ENCODE data around the gene ZDHHC22. TPM values are rescaled to one million over a fixed set of nuclear protein-coding genes. Genes with fewer than 3 reads are reported as not detected.

ZDHHC22 gene
- total RNA-seq, 1 donor from 2014 or later: not detected

- H3K27ac ChIP-seq: peak overlapping the region; percentile 40
Measured at GRCh38 chr14:77086951-77087350, 54.6 kb downstream of the ZDHHC22 start.

DNA sequence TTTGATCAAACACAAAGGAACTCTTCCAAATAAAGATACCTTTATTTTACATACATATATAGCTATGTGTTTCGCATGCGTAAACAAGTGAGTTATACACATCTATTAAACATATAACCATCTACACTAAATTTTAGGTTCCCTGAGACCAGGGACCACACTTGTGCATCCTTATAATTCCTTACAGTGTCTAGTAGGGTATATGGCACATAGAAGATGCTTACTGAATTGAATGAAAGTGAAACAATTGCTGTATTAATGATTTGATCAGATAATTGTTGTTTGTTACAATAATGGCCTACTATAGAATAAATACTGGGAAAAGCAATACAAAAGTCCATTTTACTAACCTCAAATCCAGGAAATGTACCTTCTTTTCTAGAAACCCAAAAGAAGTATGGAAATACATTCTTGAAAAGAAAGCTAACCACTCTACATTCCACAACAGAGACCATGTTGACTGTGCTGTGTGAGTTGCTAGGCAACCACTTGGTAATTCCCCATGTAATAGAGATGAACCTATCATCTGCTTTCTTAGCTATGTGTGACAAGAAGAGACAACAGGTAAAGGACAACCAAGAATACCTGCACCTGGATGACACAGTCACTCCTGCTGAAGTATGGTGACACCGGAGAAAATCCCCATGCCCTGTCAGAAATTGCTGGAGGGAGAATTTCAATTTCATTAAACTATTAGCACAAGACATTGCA, 55.4 kb downstream of the ZDHHC22 start:
- TF ChIP-seq CTCF (IDR thresholded peaks at IDR 0.05): no peak
- Histone ChIP-seq H3K27ac (peak overlapping the region; percentile 40), H3K4me1 (no peaks in the 10 kb centered on the region), H3K9me3 (no peaks in the 10 kb centered on the region), H3K4me3 (no peak overlapping the region), H3K36me3 (no peaks in the 10 kb centered on the region), H3K27me3 (no peaks in the 10 kb centered on the region)
- DNase-seq: no peak
- ATAC-seq: peak; percentile 71
- intact Hi-C loops (cut with DNase I): no loop called here

More at GRCh38 chr14:77086951-77087350, 54.6 kb downstream of the ZDHHC22 start:
- no peak overlapping the region for H3K4me3 ChIP-seq
- H3K4me1 ChIP-seq: no peaks in the 10 kb centered on the region
- intact Hi-C loops (cut with DNase I): no loop called here
- DNase-seq (no peak), ATAC-seq (no peak)
- no peaks in the 10 kb centered on the region for H3K36me3 ChIP-seq
- H3K9me3 ChIP-seq: no peaks in the 10 kb centered on the region
- no peaks in the 10 kb centered on the region for H3K27me3 ChIP-seq
- TF ChIP-seq CTCF (IDR thresholded peaks at IDR 0.05): no peak

GRCh38 chr14:77085538-77085937, 56.1 kb downstream of the ZDHHC22 start:
- intact Hi-C loops (cut with DNase I): no loop called here
- no peak for TF ChIP-seq CTCF (IDR thresholded peaks at IDR 0.05)
- Histone ChIP-seq H3K9me3 (no peaks in the 10 kb centered on the region), H3K4me3 (no peak overlapping the region), H3K4me1 (no peaks in the 10 kb centered on the region), H3K36me3 (no peaks in the 10 kb centered on the region), H3K27ac (no peak overlapping the region), H3K27me3 (no peaks in the 10 kb centered on the region)
- DNase-seq (no peak), ATAC-seq (no peak)

DNA sequence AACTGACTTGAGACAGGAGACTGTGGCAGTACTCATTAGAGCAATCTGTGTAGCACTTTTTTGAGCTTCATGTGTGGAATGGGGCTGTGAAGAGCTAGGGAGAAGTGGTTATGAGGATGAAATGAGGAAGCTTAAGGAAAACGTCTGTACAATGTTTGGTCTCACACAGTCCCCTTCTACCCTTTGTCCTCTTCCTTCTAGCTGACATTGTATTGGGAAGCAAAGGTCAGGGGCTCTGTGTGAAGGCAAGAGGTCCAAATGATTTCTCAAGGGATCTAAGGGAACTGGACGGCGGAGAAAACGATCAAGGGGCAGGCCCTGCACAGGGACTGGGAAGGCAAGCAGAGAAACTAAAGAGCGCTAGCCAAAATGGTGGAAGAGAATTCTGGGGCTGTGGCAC, 56.6 kb downstream of the ZDHHC22 start:
- Histone ChIP-seq H3K9me3 (no peaks in the 10 kb centered on the region), H3K27me3 (no peaks in the 10 kb centered on the region), H3K4me1 (no peaks in the 10 kb centered on the region), H3K27ac (no peak overlapping the region), H3K4me3 (no peak overlapping the region), H3K36me3 (no peaks in the 10 kb centered on the region)
- no peak for DNase-seq
- intact Hi-C loops (cut with DNase I): no loop called here
- peak; percentile 76 for ATAC-seq
- TF ChIP-seq CTCF (IDR thresholded peaks at IDR 0.05): no peak

DNA sequence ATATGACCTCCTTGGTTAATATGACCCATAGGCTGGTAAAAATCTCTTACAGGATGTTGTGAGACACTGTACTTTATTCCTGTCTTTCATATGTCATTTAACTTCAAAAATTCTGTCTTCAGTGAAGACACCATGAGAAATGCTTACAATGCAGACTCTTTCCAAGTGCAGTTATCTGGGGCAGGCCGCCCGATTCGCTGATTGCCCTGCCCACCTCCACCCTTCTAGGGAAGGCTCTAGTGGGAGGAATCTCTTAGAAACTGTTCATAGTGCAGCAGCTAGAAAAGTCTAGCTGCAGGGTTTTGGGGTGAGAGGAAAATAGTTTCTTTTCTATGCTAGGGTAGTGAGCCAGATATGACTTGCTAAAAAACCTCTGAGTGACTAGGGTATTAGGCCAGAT, 58.5 kb downstream of the ZDHHC22 start:
- intact Hi-C loops (cut with DNase I): no loop called here
- DNase-seq (no peak), ATAC-seq (no peak)
- no peaks in the 10 kb centered on the region for H3K4me1 ChIP-seq
- H3K27me3 ChIP-seq: no peaks in the 10 kb centered on the region
- no peaks in the 10 kb centered on the region for H3K36me3 ChIP-seq
- no peak overlapping the region for H3K4me3 ChIP-seq
- TF ChIP-seq CTCF (IDR thresholded peaks at IDR 0.05): no peak
- no peak overlapping the region for H3K27ac ChIP-seq
- no peaks in the 10 kb centered on the region for H3K9me3 ChIP-seq

GRCh38 chr14:77082356-77082755, 59.2 kb downstream of the ZDHHC22 start:
- intact Hi-C loops (cut with DNase I): no loop called here
- Histone ChIP-seq H3K9me3 (no peaks in the 10 kb centered on the region), H3K27me3 (no peaks in the 10 kb centered on the region), H3K27ac (no peak overlapping the region), H3K36me3 (no peaks in the 10 kb centered on the region), H3K4me1 (peaks cover 4% of the 10 kb centered on the region), H3K4me3 (no peak overlapping the region)
- no peak for TF ChIP-seq CTCF (IDR thresholded peaks at IDR 0.05)
- ATAC-seq (no peak), DNase-seq (no peak)
